22Rv1 (cell line): ENCODE measurements around the gene MRPS26.
A peak's percentile ranks its signal among the peaks of the same experiment; 100 is the strongest.

ENCODE experiments used
- H3K27ac ChIP-seq: fragments of 450-650 bp; 2 replicates; pipeline ENCODE4 v1.5.1; 2017
- CTCF ChIP-seq: fragments of 450-650 bp; IDR thresholded peaks from 2 replicates; pipeline ENCODE4 v1.5.1; 2017; ENCODE audit warnings: mild to moderate bottlenecking
- ZFX ChIP-seq: fragments of 450-650 bp; IDR thresholded peaks from 2 replicates; pipeline ENCODE4 v1.6.1; 2017; ENCODE audit warnings: antibody characterized with exemption, borderline replicate concordance

The MRPS26 gene

GRCh38 chr20:3031524-3032147 lies 14.2 kb upstream of the MRPS26 start:
- H3K27ac ChIP-seq = no peak overlapping the region
- TF ChIP-seq CTCF (no peak), ZFX (no peak)

- no peak overlapping the region for H3K27ac ChIP-seq
- no peak for TF ChIP-seq CTCF
- no peak for TF ChIP-seq ZFX
Measured at GRCh38 chr20:3032624-3033023, 13.2 kb upstream of the MRPS26 start.

- TF ChIP-seq ZFX (no peak), CTCF (no peak)
- H3K27ac ChIP-seq = no peak overlapping the region
Measured at GRCh38 chr20:3037654-3038053, 8.2 kb upstream of the MRPS26 start.

GRCh38 chr20:3038454-3038853 lies 7.4 kb upstream of the MRPS26 start:
- TF ChIP-seq ZFX (no peak), CTCF (no peak)
- no peak overlapping the region for H3K27ac ChIP-seq

GRCh38 chr20:3039426-3039825 lies 6.4 kb upstream of the MRPS26 start:
- H3K27ac ChIP-seq = no peak overlapping the region
- TF ChIP-seq CTCF (no peak), ZFX (no peak)

GRCh38 chr20:3040086-3040485 lies 5.8 kb upstream of the MRPS26 start:
- TF ChIP-seq ZFX (no peak), CTCF (no peak)

GRCh38 chr20:3041854-3042409 lies 3.9 kb upstream of the MRPS26 start:
- peak overlapping the region; percentile 80 for H3K27ac ChIP-seq
- TF ChIP-seq ZFX (no peak), CTCF (no peak)

More at GRCh38 chr20:3040086-3040485, 5.8 kb upstream of the MRPS26 start:
- no peak overlapping the region for H3K27ac ChIP-seq
